AG09319 (cell line): Measurements from ENCODE around the gene NETO1.

Experiments used
- DNase-seq: peaks from one replicate; pipeline ENCODE4 v3.0.0-alpha.2; 2010; ENCODE audit warnings: low read depth; ENCODE audit errors: extremely low read depth
- TF ChIP-seq, protein P1 (sequence below): IDR thresholded peaks from 2 replicates; pipeline ENCODE4 v1.5.1; 2011; ENCODE audit warnings: low read depth, mild to moderate bottlenecking, inconsistent platforms, low read length, moderate library complexity

NETO1 gene

DNA sequence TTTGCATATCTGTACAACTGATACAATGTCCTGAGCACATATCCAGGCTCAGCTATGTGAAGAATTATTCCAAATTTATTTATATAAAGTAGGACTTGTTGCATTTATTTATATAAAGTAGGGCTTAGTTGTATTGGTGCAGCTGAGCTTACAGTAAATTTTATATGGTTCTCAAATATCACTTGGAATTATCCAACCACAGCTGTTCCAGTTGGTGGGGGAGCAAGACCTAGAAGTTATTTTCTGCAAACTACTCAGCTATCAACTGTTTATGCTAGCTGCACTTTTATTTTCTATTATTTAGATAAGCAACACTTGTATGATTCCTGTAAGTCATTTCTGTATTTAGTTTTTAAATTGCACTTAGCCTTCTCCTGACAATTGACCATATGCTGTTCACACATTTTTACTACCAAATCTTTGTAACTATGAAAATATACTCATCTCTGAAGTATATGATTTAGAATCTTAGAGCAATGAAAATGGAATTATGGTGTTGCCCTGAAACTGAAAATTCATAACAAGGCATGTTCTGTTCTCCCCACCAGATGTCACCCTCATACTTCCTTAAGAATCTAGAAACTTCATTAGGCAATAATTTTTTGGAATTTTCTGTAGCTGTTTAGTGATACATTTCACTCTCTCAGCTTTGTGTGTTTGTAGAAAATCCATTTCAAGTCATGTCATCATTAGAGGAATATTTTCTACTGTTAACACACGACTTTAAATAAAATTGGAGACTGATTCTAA lies 166.7 kb downstream of the NETO1 start:
- TF ChIP-seq, protein P1, sequence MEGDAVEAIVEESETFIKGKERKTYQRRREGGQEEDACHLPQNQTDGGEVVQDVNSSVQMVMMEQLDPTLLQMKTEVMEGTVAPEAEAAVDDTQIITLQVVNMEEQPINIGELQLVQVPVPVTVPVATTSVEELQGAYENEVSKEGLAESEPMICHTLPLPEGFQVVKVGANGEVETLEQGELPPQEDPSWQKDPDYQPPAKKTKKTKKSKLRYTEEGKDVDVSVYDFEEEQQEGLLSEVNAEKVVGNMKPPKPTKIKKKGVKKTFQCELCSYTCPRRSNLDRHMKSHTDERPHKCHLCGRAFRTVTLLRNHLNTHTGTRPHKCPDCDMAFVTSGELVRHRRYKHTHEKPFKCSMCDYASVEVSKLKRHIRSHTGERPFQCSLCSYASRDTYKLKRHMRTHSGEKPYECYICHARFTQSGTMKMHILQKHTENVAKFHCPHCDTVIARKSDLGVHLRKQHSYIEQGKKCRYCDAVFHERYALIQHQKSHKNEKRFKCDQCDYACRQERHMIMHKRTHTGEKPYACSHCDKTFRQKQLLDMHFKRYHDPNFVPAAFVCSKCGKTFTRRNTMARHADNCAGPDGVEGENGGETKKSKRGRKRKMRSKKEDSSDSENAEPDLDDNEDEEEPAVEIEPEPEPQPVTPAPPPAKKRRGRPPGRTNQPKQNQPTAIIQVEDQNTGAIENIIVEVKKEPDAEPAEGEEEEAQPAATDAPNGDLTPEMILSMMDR, result peak; percentile 47

GRCh38 chr18:72697706-72698105 lies 170.1 kb downstream of the NETO1 start:
- DNase-seq, result no peak
- TF ChIP-seq, protein P1, result no peak

More for the DNA sequence above, 166.7 kb downstream of the NETO1 start:
- DNase-seq, result no peak

DNA sequence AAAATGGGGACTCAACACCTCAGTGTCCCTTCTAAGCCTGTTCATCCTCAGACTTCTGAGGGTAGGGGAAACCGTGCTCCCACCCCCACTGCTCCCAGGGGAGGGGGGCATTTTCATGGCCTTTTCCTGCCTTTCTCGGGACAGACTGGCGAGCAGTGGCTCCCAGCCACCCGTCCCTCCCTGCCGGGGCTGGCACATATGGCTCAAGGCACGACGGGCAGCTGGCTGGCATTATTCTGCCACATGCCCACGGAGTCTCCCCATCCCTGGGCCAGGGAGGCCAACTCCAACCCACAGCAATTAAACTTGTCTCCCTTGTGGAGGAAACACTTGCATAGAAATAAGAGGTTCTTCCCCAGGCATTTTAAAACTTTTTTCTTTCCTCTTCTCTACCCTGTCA lies 175.2 kb downstream of the NETO1 start:
- TF ChIP-seq, protein P1, result no peak
- no peak for DNase-seq
